HL-60 (cell line): Measurements from ENCODE around the gene DAPK1.

Experiments used
- DNase-seq, 2 experiments: peaks; one replicate each; pipeline ENCODE4 v3.0.0-alpha.2; 2010 to 2020; ENCODE audit warnings: low read depth in 1 of 2, low spot score in 1 of 2
- H3K27ac ChIP-seq: fragments of 250-450 bp; sonication (Bioruptor Pico); replicated peaks from 2 replicates; pipeline ENCODE4 v1.5.1; 2020; ENCODE audit warnings: mild to moderate bottlenecking, moderate library complexity
- H3K27me3 ChIP-seq: fragments of 250-450 bp; sonication (Bioruptor Pico); 2 replicates; pipeline ENCODE4 v1.5.1; 2021; ENCODE audit warnings: mild to moderate bottlenecking, moderate library complexity; ENCODE audit not compliant: insufficient read depth, poor library complexity, severe bottlenecking
- H3K4me3 ChIP-seq: replicated peaks from 2 replicates; pipeline ENCODE4 v1.5.1; 2011; ENCODE audit warnings: mild to moderate bottlenecking, control low read depth, low read length; ENCODE audit not compliant: insufficient read depth
- GABPA ChIP-seq: IDR thresholded peaks from 2 replicates; pipeline ENCODE4 v1.6.1; 2012; ENCODE audit warnings: low read depth
- POLR2AphosphoS5 ChIP-seq: IDR thresholded peaks from 2 replicates; pipeline ENCODE4 v1.6.1; 2012; ENCODE audit warnings: low read depth
- SPI1 ChIP-seq: IDR thresholded peaks from 2 replicates; pipeline ENCODE4 v1.6.1; 2012; ENCODE audit warnings: low read depth, mild to moderate bottlenecking, borderline replicate concordance
- TF ChIP-seq, protein P1 (sequence below): IDR thresholded peaks from one replicate; pipeline ENCODE4 v1.5.1; 2011; ENCODE audit warnings: low read length, control low read depth, inconsistent platforms; ENCODE audit not compliant: insufficient read depth
- TF ChIP-seq, protein P2 (sequence below): IDR thresholded peaks from 2 replicates; pipeline ENCODE4 v1.6.1; 2012; ENCODE audit warnings: low read depth; ENCODE audit not compliant: insufficient replicate concordance

Gene DAPK1

DNA sequence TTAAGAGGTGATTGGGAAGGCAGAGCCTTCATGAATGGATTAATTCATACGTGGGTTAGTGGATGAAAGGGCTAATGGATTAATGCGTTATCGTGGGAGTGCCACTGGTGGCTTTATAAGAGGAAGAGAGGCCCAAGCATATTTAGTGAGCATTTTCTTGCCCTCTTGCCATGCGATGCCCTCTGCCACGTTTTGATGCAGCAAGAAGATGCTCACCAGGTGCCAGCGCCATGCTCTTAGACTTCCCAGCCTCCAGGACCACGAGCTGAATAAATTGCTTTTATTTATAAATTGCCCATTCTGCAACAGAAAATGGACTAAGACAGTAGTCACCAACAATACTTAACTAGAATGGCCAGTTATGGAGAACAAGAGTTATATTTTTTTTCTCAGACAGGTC, 24.2 kb downstream of the DAPK1 start:
- TF ChIP-seq, protein P1, sequence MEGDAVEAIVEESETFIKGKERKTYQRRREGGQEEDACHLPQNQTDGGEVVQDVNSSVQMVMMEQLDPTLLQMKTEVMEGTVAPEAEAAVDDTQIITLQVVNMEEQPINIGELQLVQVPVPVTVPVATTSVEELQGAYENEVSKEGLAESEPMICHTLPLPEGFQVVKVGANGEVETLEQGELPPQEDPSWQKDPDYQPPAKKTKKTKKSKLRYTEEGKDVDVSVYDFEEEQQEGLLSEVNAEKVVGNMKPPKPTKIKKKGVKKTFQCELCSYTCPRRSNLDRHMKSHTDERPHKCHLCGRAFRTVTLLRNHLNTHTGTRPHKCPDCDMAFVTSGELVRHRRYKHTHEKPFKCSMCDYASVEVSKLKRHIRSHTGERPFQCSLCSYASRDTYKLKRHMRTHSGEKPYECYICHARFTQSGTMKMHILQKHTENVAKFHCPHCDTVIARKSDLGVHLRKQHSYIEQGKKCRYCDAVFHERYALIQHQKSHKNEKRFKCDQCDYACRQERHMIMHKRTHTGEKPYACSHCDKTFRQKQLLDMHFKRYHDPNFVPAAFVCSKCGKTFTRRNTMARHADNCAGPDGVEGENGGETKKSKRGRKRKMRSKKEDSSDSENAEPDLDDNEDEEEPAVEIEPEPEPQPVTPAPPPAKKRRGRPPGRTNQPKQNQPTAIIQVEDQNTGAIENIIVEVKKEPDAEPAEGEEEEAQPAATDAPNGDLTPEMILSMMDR = no peak
- TF ChIP-seq POLR2AphosphoS5 = no peak
- DNase-seq = no peak
- Histone ChIP-seq H3K4me3 (no peak overlapping the region), H3K27ac (no peak overlapping the region), H3K27me3 (no peaks in the 10 kb centered on the region)

DNA sequence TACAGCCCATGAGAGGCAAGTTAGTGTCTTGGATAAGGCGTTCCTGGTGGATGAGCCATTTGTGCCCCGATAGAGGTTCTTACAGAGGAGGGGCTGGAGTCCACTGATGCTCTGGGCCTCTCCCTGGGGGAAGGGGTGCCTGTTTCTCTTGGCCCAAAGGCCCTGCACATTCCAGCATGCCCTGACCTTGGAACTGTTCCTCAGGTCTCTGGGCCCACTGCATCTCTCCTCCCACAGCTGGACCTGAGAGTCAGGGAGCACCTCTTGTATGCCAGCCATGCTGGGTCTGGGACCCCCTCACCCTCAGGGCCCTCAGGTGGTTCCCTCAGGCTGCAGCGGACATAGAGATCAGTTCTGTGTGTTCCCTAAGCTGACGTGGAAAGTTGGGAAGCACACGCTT, 26.4 kb downstream of the DAPK1 start:
- H3K27me3 ChIP-seq = no peaks in the 10 kb centered on the region
- H3K4me3 ChIP-seq = no peak overlapping the region
- no peak for DNase-seq
- no peak overlapping the region for H3K27ac ChIP-seq
- no peak for TF ChIP-seq GABPA
- no peak for TF ChIP-seq SPI1
- no peak for TF ChIP-seq POLR2AphosphoS5
- TF ChIP-seq, protein P1 = no peak
- TF ChIP-seq, protein P2, sequence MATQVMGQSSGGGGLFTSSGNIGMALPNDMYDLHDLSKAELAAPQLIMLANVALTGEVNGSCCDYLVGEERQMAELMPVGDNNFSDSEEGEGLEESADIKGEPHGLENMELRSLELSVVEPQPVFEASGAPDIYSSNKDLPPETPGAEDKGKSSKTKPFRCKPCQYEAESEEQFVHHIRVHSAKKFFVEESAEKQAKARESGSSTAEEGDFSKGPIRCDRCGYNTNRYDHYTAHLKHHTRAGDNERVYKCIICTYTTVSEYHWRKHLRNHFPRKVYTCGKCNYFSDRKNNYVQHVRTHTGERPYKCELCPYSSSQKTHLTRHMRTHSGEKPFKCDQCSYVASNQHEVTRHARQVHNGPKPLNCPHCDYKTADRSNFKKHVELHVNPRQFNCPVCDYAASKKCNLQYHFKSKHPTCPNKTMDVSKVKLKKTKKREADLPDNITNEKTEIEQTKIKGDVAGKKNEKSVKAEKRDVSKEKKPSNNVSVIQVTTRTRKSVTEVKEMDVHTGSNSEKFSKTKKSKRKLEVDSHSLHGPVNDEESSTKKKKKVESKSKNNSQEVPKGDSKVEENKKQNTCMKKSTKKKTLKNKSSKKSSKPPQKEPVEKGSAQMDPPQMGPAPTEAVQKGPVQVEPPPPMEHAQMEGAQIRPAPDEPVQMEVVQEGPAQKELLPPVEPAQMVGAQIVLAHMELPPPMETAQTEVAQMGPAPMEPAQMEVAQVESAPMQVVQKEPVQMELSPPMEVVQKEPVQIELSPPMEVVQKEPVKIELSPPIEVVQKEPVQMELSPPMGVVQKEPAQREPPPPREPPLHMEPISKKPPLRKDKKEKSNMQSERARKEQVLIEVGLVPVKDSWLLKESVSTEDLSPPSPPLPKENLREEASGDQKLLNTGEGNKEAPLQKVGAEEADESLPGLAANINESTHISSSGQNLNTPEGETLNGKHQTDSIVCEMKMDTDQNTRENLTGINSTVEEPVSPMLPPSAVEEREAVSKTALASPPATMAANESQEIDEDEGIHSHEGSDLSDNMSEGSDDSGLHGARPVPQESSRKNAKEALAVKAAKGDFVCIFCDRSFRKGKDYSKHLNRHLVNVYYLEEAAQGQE = no peak

DNA sequence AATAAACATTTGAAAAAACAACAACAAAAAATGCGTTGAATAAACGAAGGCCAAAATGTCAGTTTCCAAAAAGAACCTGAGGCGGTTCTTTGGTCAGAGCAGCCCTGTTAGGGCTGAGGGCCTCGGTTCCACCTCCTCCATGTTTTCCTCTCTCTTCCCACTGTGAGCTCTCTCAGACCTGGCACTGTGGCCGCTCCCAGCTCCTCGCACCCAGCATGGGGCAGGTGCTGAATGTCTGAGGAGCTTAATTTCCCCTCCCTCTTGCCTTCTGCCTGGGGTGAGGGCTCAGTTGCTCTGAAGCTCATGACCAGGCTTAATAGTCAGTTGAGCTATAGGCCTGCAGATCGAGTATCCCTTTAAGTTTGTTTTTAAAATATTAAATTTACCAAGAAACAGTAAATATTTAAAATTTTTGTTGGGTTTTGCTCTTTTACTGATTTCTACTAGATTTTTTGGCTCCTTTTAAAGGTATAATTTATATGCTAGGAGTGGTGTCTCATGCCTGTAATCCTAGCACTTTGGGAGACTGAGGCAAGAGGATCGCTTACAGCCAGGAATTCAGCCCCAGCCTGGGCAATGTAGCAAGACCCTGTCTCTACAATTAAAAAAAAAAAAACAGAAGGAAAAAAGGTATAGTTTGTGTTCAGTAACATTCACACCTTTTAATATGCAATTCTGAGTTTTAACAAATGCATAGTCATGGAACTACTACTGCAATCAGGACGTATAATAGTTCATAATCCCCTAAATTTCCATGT, 28.1 kb downstream of the DAPK1 start:
- no peak for DNase-seq
- TF ChIP-seq, protein P1 = no peak
- TF ChIP-seq SPI1 = no peak
- TF ChIP-seq, protein P2 = no peak
- no peak for TF ChIP-seq POLR2AphosphoS5
- TF ChIP-seq GABPA = no peak
- H3K27me3 ChIP-seq = no peaks in the 10 kb centered on the region
- H3K27ac ChIP-seq = no peak overlapping the region
- H3K4me3 ChIP-seq = no peak overlapping the region
